Activated CD8-positive, alpha-beta memory T cell treated with anti-CD3 and anti-CD28 coated beads, Interleukin-2, amount 50 U/mL, for 4 hours (primary cell): Measurements from ENCODE around the gene OR13J1.
"Not testable (repeated sequence)": the region's sequence is repeated elsewhere in the genome, so short reads cannot be mapped to it uniquely, and the experiment has no call there.

Source experiments
- DNase-seq: peaks from one replicate; pipeline ENCODE4 v3.0.0-alpha.2; 2020

The OR13J1 gene

GRCh38 chr9:35870351-35870923 is at the start of gene OR13J1:
OR13J1 (minus strand) TSS chr9:35870401; CDS start chr9:35870401, 0 bp downstream.
- DNase-seq: no peak

- no peak for DNase-seq
Observed at GRCh38 chr9:35919212-35920008, 49.2 kb upstream of the OR13J1 start.

GRCh38 chr9:35918780-35919179 is 48.6 kb upstream of the OR13J1 start:
- DNase-seq: no peak

- DNase-seq: no peak
Observed at GRCh38 chr9:35917261-35917660, 47.1 kb upstream of the OR13J1 start.

GRCh38 chr9:35915681-35916294 is 45.6 kb upstream of the OR13J1 start:
- DNase-seq: no peak

- no peak for DNase-seq
Observed at GRCh38 chr9:35914301-35914807, 44.2 kb upstream of the OR13J1 start.

GRCh38 chr9:35913429-35913828 is 43.2 kb upstream of the OR13J1 start:
- DNase-seq: not testable (repeated sequence)

GRCh38 chr9:35912791-35913400 is 42.7 kb upstream of the OR13J1 start:
- DNase-seq: no peak

- DNase-seq: no peak
Observed at GRCh38 chr9:35911690-35912089, 41.5 kb upstream of the OR13J1 start.

DNA sequence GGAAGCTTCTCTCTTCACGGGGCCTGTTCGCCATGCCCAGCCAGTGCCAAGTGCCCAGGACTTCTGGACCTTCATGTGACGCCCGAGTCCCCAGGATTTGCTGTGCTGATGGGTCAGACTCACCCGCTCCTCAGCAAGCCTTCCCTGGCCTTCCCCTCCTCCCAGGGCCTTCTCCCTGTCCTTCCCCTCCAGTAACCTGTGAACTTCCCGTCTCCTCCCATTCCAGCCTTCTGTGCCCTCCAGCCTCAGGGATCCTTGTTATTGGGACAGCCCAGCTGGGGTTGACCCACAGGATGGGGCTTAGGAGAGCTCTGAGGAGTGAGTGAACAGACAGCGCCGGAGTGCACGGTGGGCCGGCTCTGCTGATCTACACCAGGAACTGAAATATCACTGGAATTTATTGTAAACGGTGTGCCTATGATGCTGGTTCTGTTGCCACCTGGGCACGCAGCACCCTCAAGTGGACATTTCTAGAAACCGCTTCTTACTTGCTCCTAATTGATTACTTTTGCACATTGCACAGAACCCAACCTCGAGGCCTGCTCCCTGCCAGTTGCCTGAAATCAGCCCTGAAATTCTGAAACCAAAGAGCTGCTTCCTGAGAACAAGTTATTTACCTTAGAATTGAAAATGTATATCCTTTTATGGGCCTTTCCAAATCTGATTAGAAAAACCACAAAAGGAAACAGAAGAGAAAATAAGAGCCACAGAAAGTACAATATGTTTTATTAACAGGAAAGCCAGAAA is 40.6 kb upstream of the OR13J1 start:
- DNase-seq: peak; percentile 34

GRCh38 chr9:35909687-35910612 is 39.7 kb upstream of the OR13J1 start:
- DNase-seq: no peak

GRCh38 chr9:35909274-35909673 is 39.1 kb upstream of the OR13J1 start, which contains the start of gene SPAAR:
SPAAR (plus strand) TSS chr9:35909490; CDS start chr9:35910464, 974 bp downstream.
- no peak for DNase-seq

GRCh38 chr9:35908504-35909125 is 38.4 kb upstream of the OR13J1 start:
- no peak for DNase-seq

- no peak for DNase-seq
Observed at GRCh38 chr9:35907711-35908503, 37.7 kb upstream of the OR13J1 start.

- DNase-seq: no peak
Observed at GRCh38 chr9:35906923-35907699, 36.9 kb upstream of the OR13J1 start.

DNA sequence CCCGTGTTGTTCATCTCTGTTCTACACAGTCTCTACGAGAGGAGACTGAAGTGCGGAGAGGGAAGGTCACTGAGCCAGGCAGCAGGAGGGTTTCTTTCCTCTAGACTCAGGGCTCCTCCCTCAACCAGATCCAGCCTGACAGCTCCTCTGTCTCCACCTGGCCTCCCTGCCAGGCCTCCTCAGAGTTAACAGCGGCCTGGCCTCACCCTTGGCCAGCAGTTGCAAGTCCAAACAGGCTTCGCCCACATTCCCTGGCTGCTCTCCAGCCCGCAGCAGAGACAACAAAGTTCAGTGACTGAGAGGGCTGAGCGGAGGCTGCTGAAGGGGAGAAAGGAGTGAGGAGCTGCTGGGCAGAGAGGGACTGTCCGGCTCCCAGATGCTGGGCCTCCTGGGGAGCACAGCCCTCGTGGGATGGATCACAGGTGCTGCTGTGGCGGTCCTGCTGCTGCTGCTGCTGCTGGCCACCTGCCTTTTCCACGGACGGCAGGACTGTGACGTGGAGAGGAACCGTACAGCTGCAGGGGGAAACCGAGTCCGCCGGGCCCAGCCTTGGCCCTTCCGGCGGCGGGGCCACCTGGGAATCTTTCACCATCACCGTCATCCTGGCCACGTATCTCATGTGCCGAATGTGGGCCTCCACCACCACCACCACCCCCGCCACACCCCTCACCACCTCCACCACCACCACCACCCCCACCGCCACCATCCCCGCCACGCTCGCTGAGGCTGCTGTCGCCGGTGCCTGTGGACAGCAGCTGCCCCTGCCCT is 35.9 kb upstream of the OR13J1 start, which contains the start of gene HRCT1:
TSS of gene HRCT1 (plus strand) at position 291 of the 768 bp plus-strand sequence. CDS start at position 377, 86 bp downstream.
- no peak for DNase-seq

- no peak for DNase-seq
Observed at GRCh38 chr9:35905051-35905781, 35.0 kb upstream of the OR13J1 start.

GRCh38 chr9:35904338-35904737 is 34.1 kb upstream of the OR13J1 start:
- DNase-seq: no peak
